ENCODE measurements around the gene SLAMF1.
"Not testable (repeated sequence)": the region's sequence is repeated elsewhere in the genome, so short reads cannot be mapped to it uniquely, and the experiment has no call there.

SLAMF1 gene

GRCh38 chr1:160563230-160563629, 83.6 kb downstream of the SLAMF1 start:
- not testable (repeated sequence) for DNase-seq (ENCODE audit: low read depth in 2 of 2)

GRCh38 chr1:160562745-160563144, 84.1 kb downstream of the SLAMF1 start:
- DNase-seq (ENCODE audit: low read depth in 2 of 2), result not testable (repeated sequence)

GRCh38 chr1:160560806-160561205, 86.0 kb downstream of the SLAMF1 start:
- no peak for DNase-seq (ENCODE audit: low read depth in 2 of 2)

GRCh38 chr1:160560045-160560705, 86.7 kb downstream of the SLAMF1 start:
- no peak for DNase-seq (ENCODE audit: low read depth in 2 of 2)

GRCh38 chr1:160559437-160559836, 87.4 kb downstream of the SLAMF1 start:
- DNase-seq (ENCODE audit: low read depth in 2 of 2), result not testable (repeated sequence)

- no peak for DNase-seq (ENCODE audit: low read depth in 2 of 2)
Measured at GRCh38 chr1:160558660-160559380, 88.0 kb downstream of the SLAMF1 start.

Data from activated CD4-positive, alpha-beta T cell treated with anti-CD3 and anti-CD28 coated beads for 24 hours (primary cell).